NCI-H1417 treated with DMSO at 0.1 percent for 48 hours (cell line): ENCODE measurements around the gene KIRREL3.

Experiments used
- DNase-seq: peaks from one replicate; lab custom pipeline; 2025; lab: John Stamatoyannopoulos, UW

KIRREL3 gene

GRCh38 chr11:126417091-126417862 is 583.3 kb downstream of the KIRREL3 start:
- DNase-seq: no peak

GRCh38 chr11:126416542-126417090 is 584.0 kb downstream of the KIRREL3 start:
- DNase-seq: no peak

DNA sequence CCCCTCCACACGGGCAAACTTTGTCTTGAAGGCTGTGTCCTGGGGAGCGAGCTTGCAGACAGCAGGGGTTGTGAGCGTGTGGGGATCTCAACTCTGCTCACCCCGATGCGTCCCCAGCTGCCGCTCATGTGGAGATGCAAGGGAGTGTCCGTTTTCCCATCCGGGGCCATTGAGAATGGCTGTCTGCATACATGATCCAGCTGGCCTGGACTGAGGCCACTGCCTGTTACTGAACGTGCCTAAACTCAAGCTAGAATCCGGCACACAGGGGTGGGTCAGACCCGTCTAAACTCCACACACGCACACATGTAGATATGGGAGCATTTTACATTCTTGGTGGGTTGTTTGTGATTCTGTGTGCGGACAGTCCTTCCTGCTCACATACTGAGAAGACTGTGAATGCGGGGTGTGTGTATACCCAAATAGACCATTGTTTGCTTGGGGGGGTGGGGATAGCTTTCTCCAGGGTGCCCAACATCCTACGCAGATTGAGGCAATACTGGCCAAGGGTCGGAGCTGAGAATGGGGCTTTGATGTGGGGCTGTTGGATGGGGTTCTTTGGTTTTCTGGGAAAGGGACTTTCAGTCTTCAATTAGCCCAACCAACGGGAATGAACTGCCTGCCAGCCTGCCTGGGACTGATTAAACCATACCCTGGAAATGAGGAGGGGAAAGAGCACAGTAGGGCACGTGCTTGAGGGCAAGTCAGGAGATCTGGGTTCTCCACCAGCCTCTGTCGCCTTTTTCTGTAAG is 584.7 kb downstream of the KIRREL3 start:
- no peak for DNase-seq

- DNase-seq: no peak
These were observed 585.4 kb downstream of the KIRREL3 start for GRCh38 chr11:126415128-126415527.

DNA sequence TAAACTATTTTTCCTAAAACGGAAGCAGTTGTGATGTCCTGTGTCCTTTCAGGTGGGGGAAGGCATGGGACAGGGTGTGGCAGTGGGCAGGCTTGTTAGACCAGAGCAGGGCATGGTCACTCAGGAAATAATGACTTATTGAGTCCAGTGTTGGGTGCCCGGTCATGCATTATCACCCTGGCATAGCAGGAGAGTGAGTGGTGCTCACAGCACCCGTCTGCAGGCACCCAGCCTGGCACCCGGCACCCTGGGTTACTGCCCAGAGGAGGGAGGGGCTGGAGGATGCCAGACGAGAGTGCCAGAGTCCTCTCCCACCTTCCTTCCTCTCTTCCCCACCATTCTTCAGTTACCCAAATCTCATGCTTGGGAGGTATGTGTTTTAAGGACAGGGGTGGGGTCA is 586.0 kb downstream of the KIRREL3 start:
- no peak for DNase-seq

- DNase-seq: no peak
These were observed 586.6 kb downstream of the KIRREL3 start for GRCh38 chr11:126413843-126414405.

DNA sequence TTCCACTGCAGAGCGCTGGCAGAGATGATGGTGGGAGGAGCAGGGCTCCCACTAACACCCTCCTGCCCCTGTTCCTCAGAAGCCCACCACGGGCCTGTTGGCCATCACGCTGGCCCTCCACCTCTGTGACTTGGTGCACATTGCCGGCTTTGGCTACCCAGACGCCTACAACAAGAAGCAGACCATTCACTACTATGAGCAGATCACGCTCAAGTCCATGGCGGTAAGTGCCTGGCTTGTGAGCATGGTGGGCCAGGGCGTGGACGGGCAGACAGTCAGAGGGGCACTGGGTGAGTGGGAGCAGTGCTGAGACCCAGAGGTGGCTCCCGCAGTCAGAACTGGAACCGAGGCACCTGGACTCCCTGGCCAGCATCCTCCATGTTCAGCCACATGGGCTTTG is 587.1 kb downstream of the KIRREL3 start:
- no peak for DNase-seq

DNA sequence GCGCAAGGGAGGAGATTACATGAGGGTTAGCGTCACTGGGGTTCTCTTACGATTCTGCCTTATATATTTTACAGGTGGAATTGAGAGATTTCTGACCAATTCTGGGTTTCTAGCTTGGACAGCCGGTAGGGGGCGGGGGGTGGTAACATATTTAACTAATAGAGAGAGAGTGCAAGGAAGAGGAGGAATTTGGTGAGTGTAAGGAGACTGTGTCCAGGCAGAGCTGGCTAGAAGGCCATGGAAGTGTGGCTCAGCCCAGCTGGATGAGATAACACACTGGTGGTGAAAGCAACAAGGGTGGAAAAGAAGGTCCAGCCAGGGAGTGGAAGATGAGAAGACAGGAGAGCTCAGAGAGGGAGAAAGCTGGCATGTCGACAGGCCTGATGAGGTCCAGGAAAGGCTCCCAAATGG is 588.6 kb downstream of the KIRREL3 start:
- DNase-seq: no peak

DNA sequence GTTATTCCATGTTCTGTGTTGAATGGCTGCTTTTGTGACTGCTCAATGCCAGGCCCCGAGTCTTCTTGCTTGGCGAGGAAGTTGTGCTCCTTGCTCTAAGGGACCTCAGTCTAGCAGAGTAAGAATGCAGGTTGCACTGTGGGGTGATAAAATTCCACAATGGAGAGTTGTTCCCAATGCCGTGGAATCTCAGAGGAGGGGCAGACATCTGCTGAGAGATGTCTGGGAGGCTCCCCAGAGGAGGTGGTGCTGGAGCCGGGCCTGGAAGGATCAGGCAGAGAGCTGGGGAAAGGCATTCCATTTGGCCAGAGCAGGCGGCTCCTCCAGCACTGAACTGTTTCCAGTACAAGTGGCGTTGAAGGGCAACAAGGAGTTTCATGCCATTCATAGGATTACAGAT is 589.9 kb downstream of the KIRREL3 start:
- no peak for DNase-seq

GRCh38 chr11:126409620-126409985 is 591.0 kb downstream of the KIRREL3 start:
- DNase-seq: no peak

- no peak for DNase-seq
These were observed 591.5 kb downstream of the KIRREL3 start for GRCh38 chr11:126408901-126409619.

- no peak for DNase-seq
These were observed 592.1 kb downstream of the KIRREL3 start for GRCh38 chr11:126408496-126408895.

GRCh38 chr11:126407682-126408288 is 592.8 kb downstream of the KIRREL3 start:
- no peak for DNase-seq

GRCh38 chr11:126407101-126407521 is 593.5 kb downstream of the KIRREL3 start:
- no peak for DNase-seq

DNA sequence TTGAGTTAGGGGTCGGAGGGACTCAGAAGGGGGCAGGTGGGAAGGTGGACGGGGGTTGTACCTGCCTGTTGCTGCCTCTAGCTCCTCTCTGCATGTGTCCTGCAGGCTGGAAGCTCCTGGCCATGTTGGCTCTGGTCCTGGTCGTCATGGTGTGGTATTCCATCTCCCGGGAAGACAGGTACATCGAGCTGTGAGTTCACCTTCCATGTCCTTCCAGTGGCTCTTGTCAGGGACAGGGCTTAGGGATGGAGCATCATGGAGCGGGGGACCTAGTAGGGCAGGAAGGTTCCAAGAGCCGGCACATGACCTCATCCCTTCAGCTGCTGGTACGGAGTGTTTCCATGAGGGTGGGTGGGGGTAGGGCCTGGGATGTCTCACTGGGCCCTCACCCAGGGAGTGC is 594.2 kb downstream of the KIRREL3 start:
- DNase-seq: no peak

DNA sequence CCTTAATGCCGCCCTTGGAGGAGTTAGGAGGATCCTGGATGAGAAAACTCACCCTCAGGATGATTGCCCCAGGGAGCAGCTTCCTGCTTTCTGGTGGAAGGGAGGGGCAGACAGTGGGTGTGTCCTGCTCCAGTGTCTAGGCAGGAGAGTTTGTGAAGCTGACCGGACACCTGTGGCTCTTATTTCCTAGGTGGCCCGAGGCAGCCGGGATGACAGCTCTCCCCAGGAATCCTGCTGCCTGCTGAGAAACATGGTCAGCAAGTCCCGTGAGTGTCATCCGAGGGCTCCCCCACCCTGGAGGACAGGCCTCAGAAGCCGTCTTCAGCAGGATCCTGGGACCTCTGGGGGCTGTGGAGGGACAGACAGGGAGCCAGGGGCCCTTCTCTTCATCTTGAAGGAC is 594.7 kb downstream of the KIRREL3 start:
- no peak for DNase-seq

GRCh38 chr11:126405374-126405773 is 595.2 kb downstream of the KIRREL3 start:
- DNase-seq: no peak

- no peak for DNase-seq
These were observed 596.2 kb downstream of the KIRREL3 start for GRCh38 chr11:126404367-126404766.

GRCh38 chr11:126403658-126404057 is 596.9 kb downstream of the KIRREL3 start:
- no peak for DNase-seq

GRCh38 chr11:126403022-126403581 is 597.5 kb downstream of the KIRREL3 start:
- no peak for DNase-seq

- no peak for DNase-seq
These were observed 600.1 kb downstream of the KIRREL3 start for GRCh38 chr11:126400479-126400878.
